HepG2 (cell line): ENCODE data around the gene SMIM22. TPM values are rescaled to one million over a fixed set of nuclear protein-coding genes. Genes with fewer than 3 reads are reported as not detected.
"Not testable (repeated sequence)": the region's sequence is repeated elsewhere in the genome, so short reads cannot be mapped to it uniquely, and the experiment has no call there.

ENCODE experiments used
- ATAC-seq: fragments of 200-7000 bp; cut with Tn5 transposase; 3 replicates; pipeline ENCODE4 v1.9.1; 2020; ENCODE audit warnings: mild to moderate bottlenecking, moderate library complexity
- BruUV-seq: library from RNA; stranded (reverse); fragments of 400-500 nt; replicated peaks from 2 replicates; lab custom pipeline; 2021; lab: Mats Ljungman, UMichigan
- CTCF ChIA-PET: fragments of 300-600 bp; formaldehyde crosslinking; extraction: SDS; loops from one replicate; lab custom pipeline; 2021; ENCODE audit warnings: low total read pairs, inconsistent platforms, low intra/inter-chr PET ratio; lab: Yijun Ruan, JAX
- POLR2A ChIA-PET: fragments of 350-600 bp; sonication (Branson Sonifier 250); formaldehyde crosslinking; loops from one replicate; lab custom pipeline; 2020; ENCODE audit warnings: antibody characterized with exemption, inconsistent platforms; lab: Yijun Ruan, JAX
- DNase-seq: peaks from one replicate; pipeline ENCODE4 v3.0.0-alpha.2; 2015; ENCODE audit warnings: low spot score
- FAIRE-seq: peaks from 3 replicates; lab custom pipeline; 2011; peaks lifted over from hg19 to GRCh38; lab: Jason Lieb, UNC
- H2AFZ ChIP-seq: one replicate; pipeline ENCODE4 v1.6.1; 2011; ENCODE audit warnings: low read length, inconsistent platforms
- H3K27ac ChIP-seq: fragments of 300-600 bp; 3 replicates; pipeline ENCODE4 v1.8.0; 2011; ENCODE audit warnings: mixed run types, mild to moderate bottlenecking, mixed read lengths, low read length, inconsistent platforms; ENCODE audit not compliant: insufficient read depth; ENCODE audit errors: extremely low read length
- H3K27me3 ChIP-seq, 2 experiments: fragments of 200-600 bp in 1 of 2; 2 replicates in 1 of 2; 3 replicates in 1 of 2; pipeline versions ENCODE4 v1.6.0 to v1.8.0; 2011; ENCODE audit warnings: low read length in 2 of 2, mild to moderate bottlenecking in 2 of 2, moderate library complexity in 2 of 2, inconsistent platforms in 1 of 2; ENCODE audit not compliant: insufficient read depth in 2 of 2, control insufficient read depth in 1 of 2
- H3K36me3 ChIP-seq, 2 experiments: fragments of 200-600 bp in 1 of 2; replicated peaks in 1 of 2; 2 replicates in 1 of 2; 3 replicates in 1 of 2; pipeline versions ENCODE4 v1.5.1 to v1.8.0; 2011; ENCODE audit warnings: low read length in 2 of 2, inconsistent platforms in 1 of 2; ENCODE audit not compliant: insufficient read depth in 2 of 2, control insufficient read depth in 1 of 2
- H3K4me1 ChIP-seq: 2 replicates; pipeline ENCODE4 v1.5.1; 2012; ENCODE audit warnings: low read length, inconsistent platforms; ENCODE audit not compliant: insufficient read depth
- H3K4me2 ChIP-seq: 2 replicates; pipeline ENCODE4 v1.6.0; 2011; ENCODE audit warnings: low read depth, low read length, inconsistent platforms
- H3K4me3 ChIP-seq, 3 experiments: fragments of 200-600 bp in 1 of 3; sonication (generic), shearing (Covaris generic) in 1 of 3; replicated peaks in 1 of 3; 2 replicates each; pipeline ENCODE4 v1.5.1; 2011 to 2016; ENCODE audit warnings: low read length in 3 of 3, inconsistent platforms in 2 of 3, low read depth in 2 of 3, mild to moderate bottlenecking in 2 of 3, control low read depth in 1 of 3, mixed read lengths in 1 of 3; ENCODE audit not compliant: insufficient read depth in 1 of 3
- H3K79me2 ChIP-seq: one replicate; pipeline ENCODE4 v1.6.1; 2011; ENCODE audit warnings: low read length, inconsistent platforms; ENCODE audit not compliant: insufficient read depth
- H3K9ac ChIP-seq: 2 replicates; pipeline ENCODE4 v1.6.0; 2011; ENCODE audit warnings: mild to moderate bottlenecking, low read depth, low read length, inconsistent platforms; ENCODE audit not compliant: insufficient read depth
- H3K9me3 ChIP-seq: 2 replicates; pipeline ENCODE4 v1.5.1; 2012; ENCODE audit warnings: mild to moderate bottlenecking, low read length
- H4K20me1 ChIP-seq: 2 replicates; pipeline ENCODE4 v1.6.0; 2011; ENCODE audit warnings: inconsistent platforms, mild to moderate bottlenecking, low read length, moderate library complexity; ENCODE audit not compliant: insufficient read depth
- CHD4 ChIP-seq: fragments of 200-600 bp; sonication (generic); IDR thresholded peaks from 2 replicates; pipeline ENCODE4 v1.7.0; 2017; ENCODE audit warnings: mild to moderate bottlenecking, low read length, borderline replicate concordance
- RFXAP ChIP-seq: sonication (generic); formaldehyde crosslinking; IDR thresholded peaks from 2 replicates; pipeline ENCODE4 v1.4.0; 2020; ENCODE audit warnings: missing genetic modification reagents, borderline replicate concordance
- SKI ChIP-seq: fragments of 450-650 bp; IDR thresholded peaks from one replicate; pipeline ENCODE4 v1.6.1; 2018; ENCODE audit warnings: mild to moderate bottlenecking; ENCODE audit not compliant: partially characterized antibody
- ZMYM3 ChIP-seq: sonication (generic); formaldehyde crosslinking; IDR thresholded peaks from 2 replicates; pipeline ENCODE4 v1.5.1; 2020; ENCODE audit warnings: mild to moderate bottlenecking, missing genetic modification reagents
- ZNF615 ChIP-seq: sonication (generic); formaldehyde crosslinking; IDR thresholded peaks from 2 replicates; pipeline ENCODE4 v1.5.0; 2020; ENCODE audit warnings: mild to moderate bottlenecking, missing genetic modification reagents, borderline replicate concordance
- ZNF770 ChIP-seq: sonication (generic); formaldehyde crosslinking; IDR thresholded peaks from 2 replicates; pipeline ENCODE4 v1.5.0; 2020; ENCODE audit warnings: mild to moderate bottlenecking, missing genetic modification reagents
- WGBS: methylation state at CpG from one replicate; pipeline ENCODE4 v1.1.6; 2017; ENCODE audit warnings: low lambda C conversion rate; 5-methylcytosine and 5-hydroxymethylcytosine counted together
- in situ Hi-C: cut with HindIII; loops from 2 replicates; pipeline ENCODE4 v1.10.0; 2017; ENCODE audit warnings: low pct_unique_long_range_greater_than_20kb; ENCODE audit not compliant: extremely low pct_ligation_motif_present
- intact Hi-C: fragments of 100-400 bp; cut with micrococcal nuclease; formaldehyde crosslinking; loops from one replicate; pipeline ENCODE4 v1.10.0; 2022; ENCODE audit not compliant: unreplicated experiment
- polyA plus RNA-seq, 8 experiments: library from polyadenylated mRNA; depleted of rRNA in 3 of 8; stranded (reverse) in 7 of 8; unstranded in 1 of 8; fragments of >200 nt; fragmentation: Illumina TruSeq in 4 of 8; extraction: Trizol in 4 of 8; gene quantifications; 2 replicates each; pipeline versions ENCODE4 v1.2.1 to v1.2.3, GENCODE V29; 2011 to 2016; ENCODE audit warnings: low read depth in 4 of 8, missing spikeins in 1 of 8, mixed read lengths in 1 of 8; ENCODE audit not compliant: insufficient read depth in 1 of 8
- total RNA-seq, 5 experiments: library from RNA; depleted of rRNA; stranded (reverse); fragments of >200 nt; fragmentation: Illumina TruSeq; extraction: Trizol; gene quantifications; 2 replicates each; pipeline ENCODE4 v1.2.3, GENCODE V29; 2016; ENCODE audit warnings: low read depth in 1 of 5

The SMIM22 gene
- total and polyA plus RNA-seq, 2 of the 13 experiments (the other 11 are each of a cell fraction or from before 2014, with no cell fraction given) = not detected

DNA sequence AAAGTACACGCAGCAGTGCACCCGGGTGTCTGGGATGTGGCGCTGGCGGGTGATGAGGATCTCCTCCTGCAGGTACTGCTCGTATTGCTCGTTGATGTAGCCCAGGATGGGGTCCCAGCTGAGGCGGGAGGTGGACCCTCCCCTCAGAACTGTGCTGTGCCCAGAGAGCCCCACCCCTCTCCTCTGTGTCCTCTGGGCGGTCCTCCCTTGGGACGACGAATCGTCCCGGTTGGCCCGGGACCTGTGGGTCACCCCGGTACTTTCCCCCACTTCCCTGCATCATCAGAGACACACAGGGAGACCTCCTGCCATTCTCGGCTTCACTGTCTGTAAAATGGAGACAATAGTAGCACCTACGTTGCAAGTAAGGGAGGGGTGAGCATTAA is 11.2 kb upstream of the SMIM22 start:
- H3K4me3 ChIP-seq = peak overlapping the region in 1 of 3 experiments; percentile 9; a peak in 1 of 6 replicates
- FAIRE-seq (no peak), DNase-seq (no peak), ATAC-seq (peak; percentile 13; the same call in 2 of the 3 replicates)
- no peaks in the 10 kb centered on the region for H3K79me2 ChIP-seq
- no peaks in the 10 kb centered on the region for H3K9me3 ChIP-seq
- ChIA-PET CTCF (no interaction called here), POLR2A (no interaction called here)
- H4K20me1 ChIP-seq = no peaks in the 10 kb centered on the region
- WGBS = 0% methylated on average over 1 of the region's 16 CpGs
- peaks cover 96% of the 10 kb centered on the region for H3K4me1 ChIP-seq
- H3K27me3 ChIP-seq = no peaks in the 10 kb centered on the region
- H3K4me2 ChIP-seq = peak overlapping the region; percentile 42; the same call in 1 of the 2 replicates
- no peaks in the 10 kb centered on the region for H3K36me3 ChIP-seq
- BruUV-seq = no TSS peak
- TF ChIP-seq CHD4 = no peak
- no peak for TF ChIP-seq SKI
- no peak for TF ChIP-seq RFXAP
- TF ChIP-seq ZNF615 (CRISPR knock-in tag) = no peak
- no peak overlapping the region for H3K9ac ChIP-seq
- no peak overlapping the region for H3K27ac ChIP-seq
- in situ Hi-C loops = no loop called here
- intact Hi-C loops = no loop called here
- H2AFZ ChIP-seq = no peak overlapping the region

GRCh38 chr16:4784444-4784987 is 10.7 kb upstream of the SMIM22 start:
- POLR2A ChIA-PET, H2AFZ ChIP-seq, H3K27ac ChIP-seq, H3K36me3 ChIP-seq, H3K79me2 ChIP-seq, H3K27me3 ChIP-seq, H3K9me3 ChIP-seq, H4K20me1 ChIP-seq, DNase-seq, H3K4me3 ChIP-seq, CTCF ChIA-PET, intact Hi-C loops, H3K9ac ChIP-seq, BruUV-seq, FAIRE-seq, ATAC-seq, in situ Hi-C loops: not testable (repeated sequence)
- WGBS = 50% methylated on average over 14 of the region's 14 CpGs
- Histone ChIP-seq H3K4me2 (peak overlapping the region; percentile 42; the same call in 1 of the 2 replicates), H3K4me1 (peaks cover 97% of the 10 kb centered on the region)
- 0 out of 2 replicates have a peak, but pooled peaks have one; percentile 9 for TF ChIP-seq ZNF770
- peak; percentile 23 for TF ChIP-seq ZMYM3 (CRISPR knock-in tag)
